GM12878 (cell line): ENCODE measurements around the gene CCDC83. TPM values are rescaled to one million over a fixed set of nuclear protein-coding genes. Genes with fewer than 3 reads are reported as not detected.

Source experiments
- ATAC-seq: fragments of 200-7000 bp; cut with Tn5 transposase; 3 replicates; pipeline ENCODE4 v1.9.1; 2020; ENCODE audit warnings: mild to moderate bottlenecking, moderate library complexity
- BruUV-seq: library from RNA; stranded (reverse); fragments of 400-500 nt; replicated peaks from 2 replicates; lab custom pipeline; 2021; lab: Mats Ljungman, UMichigan
- CTCF ChIA-PET: fragments of 300-600 bp; sonication (Branson Sonifier 250); formaldehyde crosslinking; extraction: SDS; loops from one replicate; lab custom pipeline; 2021; ENCODE audit warnings: inconsistent platforms; lab: Yijun Ruan, JAX
- POLR2A ChIA-PET: fragments of 350-600 bp; formaldehyde crosslinking; extraction: SDS; loops from one replicate; lab custom pipeline; 2021; ENCODE audit warnings: inconsistent platforms; lab: Charles Lee
- RAD21 ChIA-PET: fragments of 300-600 bp; sonication (Branson Sonifier 250); formaldehyde crosslinking; loops from one replicate; lab custom pipeline; 2023; ENCODE audit warnings: antibody characterized with exemption; ENCODE audit not compliant: unreplicated experiment; lab: Charles Lee
- SMC1A ChIA-PET: fragments of 300-600 bp; sonication (Branson Sonifier 250); formaldehyde crosslinking; loops from one replicate; lab custom pipeline; 2023; ENCODE audit not compliant: unreplicated experiment, uncharacterized antibody; lab: Charles Lee
- DNase-seq: peaks from one replicate; pipeline ENCODE4 v3.0.0-alpha.2; 2011; ENCODE audit warnings: low read depth, low spot score
- FAIRE-seq: peaks from 3 replicates; lab custom pipeline; 2011; peaks lifted over from hg19 to GRCh38; lab: Jason Lieb, UNC
- H2AFZ ChIP-seq: 2 replicates; pipeline ENCODE4 v1.6.0; 2011; ENCODE audit warnings: low read depth, low read length, control low read depth; ENCODE audit not compliant: control insufficient read depth
- H3K27ac ChIP-seq: 2 replicates; pipeline ENCODE4 v1.5.1; 2011; ENCODE audit warnings: control low read depth; ENCODE audit not compliant: control insufficient read depth, insufficient read depth
- H3K27me3 ChIP-seq, 2 experiments: replicated peaks in 1 of 2; 2 replicates each; pipeline versions ENCODE4 v1.6.0 to v1.6.1; 2011; ENCODE audit warnings: low read length in 1 of 2; ENCODE audit not compliant: control insufficient read depth in 2 of 2, insufficient read depth in 2 of 2
- H3K36me3 ChIP-seq, 2 experiments: 2 replicates each; pipeline ENCODE4 v1.5.1; 2011; ENCODE audit warnings: low read length in 1 of 2; ENCODE audit not compliant: control insufficient read depth in 2 of 2, insufficient read depth in 2 of 2
- H3K4me1 ChIP-seq: 2 replicates; pipeline ENCODE4 v1.6.1; 2011; ENCODE audit warnings: mild to moderate bottlenecking, low read length, moderate library complexity, mixed read lengths; ENCODE audit not compliant: control insufficient read depth, insufficient read depth
- H3K4me2 ChIP-seq: 2 replicates; pipeline ENCODE4 v1.6.0; 2011; ENCODE audit warnings: control low read depth; ENCODE audit not compliant: control insufficient read depth, insufficient read depth
- H3K4me3 ChIP-seq: fragments of 200-600 bp; sonication (generic); 2 replicates; pipeline ENCODE4 v1.5.1; 2016
- H3K79me2 ChIP-seq: 2 replicates; pipeline ENCODE4 v1.6.0; 2011; ENCODE audit warnings: low read length; ENCODE audit not compliant: control insufficient read depth, insufficient read depth
- H3K9ac ChIP-seq: 2 replicates; pipeline ENCODE4 v1.8.0; 2011; ENCODE audit warnings: low read length, control low read depth, mixed read lengths; ENCODE audit not compliant: control insufficient read depth, insufficient read depth
- H3K9me3 ChIP-seq: replicated peaks from 3 replicates; pipeline ENCODE4 v1.5.1; 2011; ENCODE audit warnings: mild to moderate bottlenecking, low read length; ENCODE audit not compliant: control insufficient read depth, insufficient read depth
- H4K20me1 ChIP-seq: 2 replicates; pipeline ENCODE4 v1.6.0; 2011; ENCODE audit not compliant: control insufficient read depth, insufficient read depth
- BACH1 ChIP-seq: fragments of 450-650 bp; IDR thresholded peaks from 2 replicates; pipeline ENCODE4 v1.6.1; 2017; ENCODE audit warnings: mild to moderate bottlenecking, borderline replicate concordance
- BRCA1 ChIP-seq: IDR thresholded peaks from 2 replicates; pipeline ENCODE4 v1.6.1; 2011; ENCODE audit warnings: low read depth, low read length, improper control_type of control experiment
- CHD1 ChIP-seq: IDR thresholded peaks from 2 replicates; pipeline ENCODE4 v1.6.1; 2012; ENCODE audit warnings: low read depth, low read length, improper control_type of control experiment
- CHD4 ChIP-seq: fragments of 200-600 bp; sonication (generic); IDR thresholded peaks from 2 replicates; pipeline ENCODE4 v1.6.1; 2016; ENCODE audit warnings: mild to moderate bottlenecking
- E2F8 ChIP-seq: fragments of 450-650 bp; IDR thresholded peaks from 2 replicates; pipeline ENCODE4 v1.6.1; 2018; ENCODE audit warnings: mild to moderate bottlenecking, low read depth, moderate library complexity; ENCODE audit not compliant: partially characterized antibody
- ELK1 ChIP-seq: IDR thresholded peaks from 2 replicates; pipeline ENCODE4 v1.6.1; 2012; ENCODE audit warnings: low read depth, low read length, improper control_type of control experiment
- JUND ChIP-seq: IDR thresholded peaks from 2 replicates; pipeline ENCODE4 v1.6.1; 2012; ENCODE audit warnings: low read depth, mild to moderate bottlenecking, low read length, improper control_type of control experiment, moderate library complexity
- KDM1A ChIP-seq: fragments of 200-600 bp; sonication (generic); IDR thresholded peaks from 2 replicates; pipeline ENCODE4 v1.6.1; 2016; ENCODE audit warnings: borderline replicate concordance
- NBN ChIP-seq: fragments of 450-650 bp; IDR thresholded peaks from 2 replicates; pipeline ENCODE4 v1.6.1; 2016
- PAX8 ChIP-seq: fragments of 450-650 bp; IDR thresholded peaks from 2 replicates; pipeline ENCODE4 v1.6.1; 2017; ENCODE audit warnings: mild to moderate bottlenecking, moderate library complexity
- RCOR1 ChIP-seq: conservative IDR thresholded peaks from 2 replicates; pipeline ENCODE4 v1.6.1; 2012; ENCODE audit warnings: low read depth, low read length, improper control_type of control experiment
- RELA ChIP-seq: fragments of 450-650 bp; IDR thresholded peaks from 2 replicates; pipeline ENCODE4 v1.8.0; 2014; ENCODE audit warnings: borderline replicate concordance; ENCODE audit not compliant: partially characterized antibody
- SIN3A ChIP-seq: IDR thresholded peaks from 2 replicates; pipeline ENCODE4 v1.6.1; 2012; ENCODE audit warnings: low read depth, low read length, improper control_type of control experiment
- SRF ChIP-seq, 2 experiments: IDR thresholded peaks; 2 replicates each; pipeline ENCODE4 v1.6.1; 2011; ENCODE audit warnings: low read depth in 2 of 2, low read length in 2 of 2, mild to moderate bottlenecking in 1 of 2, moderate library complexity in 1 of 2
- ZBED1 ChIP-seq: IDR thresholded peaks from 2 replicates; pipeline ENCODE4 v1.6.1; 2016; ENCODE audit warnings: borderline replicate concordance
- ZSCAN29 ChIP-seq: fragments of 450-650 bp; IDR thresholded peaks from 2 replicates; pipeline ENCODE4 v1.6.1; 2017; ENCODE audit warnings: mild to moderate bottlenecking, moderate library complexity
- in situ Hi-C: fragments of 300-500 bp; cut with MboI; formaldehyde crosslinking; loops from 9 replicates; pipeline ENCODE4 v1.14.3; 2018; ENCODE audit warnings: mixed read lengths
- intact Hi-C: fragments of 100-400 bp; cut with micrococcal nuclease; formaldehyde crosslinking; loops from one replicate; pipeline ENCODE4 v1.14.2; 2022; ENCODE audit not compliant: unreplicated experiment
- polyA plus RNA-seq, 11 experiments: library from polyadenylated mRNA; depleted of rRNA in 4 of 11; unstranded in 6 of 11; stranded (reverse) in 5 of 11; fragments of >200 nt; fragmentation: Nextera tagmentation in 4 of 11; fragmentation: Illumina TruSeq in 1 of 11; extraction: Ambion mirVana in 4 of 11; extraction: Trizol in 1 of 11; gene quantifications; 1 replicate in 1 of 11; 2 replicates in 10 of 11; pipeline versions ENCODE4 v1.2.1 to v1.2.3, GENCODE V29; 2011 to 2016; ENCODE audit warnings: inconsistent platforms in 2 of 11, missing spikeins in 2 of 11, low read depth in 1 of 11
- total RNA-seq, 4 experiments: library from RNA; depleted of rRNA in 3 of 4; stranded (reverse); fragments of >200 nt in 3 of 4; fragmentation: Illumina TruSeq in 1 of 4; extraction: Trizol in 1 of 4; gene quantifications; 2 replicates each; pipeline versions ENCODE4 v1.2.1 to v1.2.3, GENCODE V29; 2013 to 2021

Gene CCDC83
- total and polyA plus RNA-seq, 10 of the 15 experiments (the other 5 are each of a cell fraction or from before 2014, with no cell fraction given) = not detected

- H3K9me3 ChIP-seq = no peaks in the 10 kb centered on the region
- H3K4me2 ChIP-seq = no peak overlapping the region
- in situ Hi-C loops = no loop called here
- no peaks in the 10 kb centered on the region for H4K20me1 ChIP-seq
- ChIA-PET RAD21 (no interaction called here), SMC1A (no interaction called here), POLR2A (no interaction called here), CTCF (no interaction called here)
- H3K27me3 ChIP-seq = no peaks in the 10 kb centered on the region; a peak in 2 of 4 replicates
- no peak overlapping the region for H3K9ac ChIP-seq
- intact Hi-C loops = no loop called here
- TF ChIP-seq KDM1A (no peak), E2F8 (no peak), PAX8 (no peak), RCOR1 (no peak), ELK1 (no peak), JUND (no peak), BACH1 (no peak), RELA (no peak), ZBED1 (no peak), SRF (IDR thresholded peaks at IDR 0.05; ENCODE audit: low read depth in 2 of 2, low read length in 2 of 2) (no peak), ZSCAN29 (no peak), SIN3A (no peak), BRCA1 (no peak), CHD1 (no peak), NBN (no peak), CHD4 (no peak)
- ATAC-seq = no peak
- no peak for DNase-seq
- H3K27ac ChIP-seq = no peak overlapping the region
- BruUV-seq = no TSS peak
- no peaks in the 10 kb centered on the region for H3K36me3 ChIP-seq
- H2AFZ ChIP-seq = no peak overlapping the region
- no peak overlapping the region for H3K4me3 ChIP-seq
- no peaks in the 10 kb centered on the region for H3K79me2 ChIP-seq
- H3K4me1 ChIP-seq = no peaks in the 10 kb centered on the region
- FAIRE-seq = no peak
Observed at GRCh38 chr11:85819441-85819840, 35.7 kb upstream of the CCDC83 start.
